Activated CD4-positive, alpha-beta T cell treated with anti-CD3 and anti-CD28 coated beads, Interleukin-2, amount 10 ng/mL, durations not matched to agents 24 days and 14 days (primary cell): Measurements from ENCODE around the gene MYH10. TPM values are rescaled to one million over a fixed set of nuclear protein-coding genes. Genes with fewer than 3 reads are reported as not detected.
"Not testable (repeated sequence)": the region's sequence is repeated elsewhere in the genome, so short reads cannot be mapped to it uniquely, and the experiment has no call there.

Source experiments
- DNase-seq: peaks from one replicate; pipeline ENCODE4 v3.0.0; 2022
- H3K27ac Mint-ChIP-seq: one replicate; pipeline ENCODE4 v1.8.0; 2022; ENCODE audit warnings: mild to moderate bottlenecking, mixed read lengths
- H3K27me3 Mint-ChIP-seq: one replicate; pipeline ENCODE4 v1.8.0; 2022; ENCODE audit warnings: mixed read lengths
- H3K36me3 Mint-ChIP-seq: one replicate; pipeline ENCODE4 v1.8.0; 2022; ENCODE audit warnings: low read depth, mild to moderate bottlenecking, mixed read lengths
- H3K4me1 Mint-ChIP-seq: one replicate; pipeline ENCODE4 v1.8.0; 2021; ENCODE audit warnings: mixed read lengths
- H3K4me3 Mint-ChIP-seq: one replicate; pipeline ENCODE4 v1.8.0; 2022; ENCODE audit warnings: mild to moderate bottlenecking, moderate library complexity, mixed read lengths
- H3K9me3 Mint-ChIP-seq: one replicate; pipeline ENCODE4 v1.8.0; 2021; ENCODE audit warnings: mixed read lengths
- intact Hi-C: fragments of 100-400 bp; cut with micrococcal nuclease; formaldehyde crosslinking; loops from one replicate; pipeline ENCODE4 v1.15.1; 2023
- total RNA-seq: library from RNA; stranded (reverse); gene quantifications from 2 replicates; pipeline ENCODE4 v1.2.3, GENCODE V29; 2022

The MYH10 gene
- total RNA-seq, 1 donor from 2014 or later, result 19.4 TPM

GRCh38 chr17:8660709-8661108 is 30.2 kb upstream of the MYH10 start:
- DNase-seq, H3K4me1 Mint-ChIP-seq, H3K27ac Mint-ChIP-seq, intact Hi-C loops, H3K27me3 Mint-ChIP-seq, H3K36me3 Mint-ChIP-seq, H3K4me3 Mint-ChIP-seq, H3K9me3 Mint-ChIP-seq: not testable (repeated sequence)

- no peaks in the 10 kb centered on the region for H3K4me1 Mint-ChIP-seq
- H3K4me3 Mint-ChIP-seq, result no peak overlapping the region
- no peaks in the 10 kb centered on the region for H3K36me3 Mint-ChIP-seq
- peaks cover 4% of the 10 kb centered on the region for H3K9me3 Mint-ChIP-seq
- no peak for DNase-seq
- peaks cover 4% of the 10 kb centered on the region for H3K27me3 Mint-ChIP-seq
- no peak overlapping the region for H3K27ac Mint-ChIP-seq
- intact Hi-C loops, result no loop called here
Observed at GRCh38 chr17:8659758-8660410, 29.4 kb upstream of the MYH10 start.

GRCh38 chr17:8658810-8659209 is 28.3 kb upstream of the MYH10 start:
- peaks cover 4% of the 10 kb centered on the region for H3K9me3 Mint-ChIP-seq
- H3K27me3 Mint-ChIP-seq, result peaks cover 9% of the 10 kb centered on the region
- intact Hi-C loops, result no loop called here
- no peaks in the 10 kb centered on the region for H3K36me3 Mint-ChIP-seq
- DNase-seq, result no peak
- no peak overlapping the region for H3K27ac Mint-ChIP-seq
- no peak overlapping the region for H3K4me3 Mint-ChIP-seq
- no peaks in the 10 kb centered on the region for H3K4me1 Mint-ChIP-seq

- Mint-ChIP-seq H3K9me3 (peaks cover 4% of the 10 kb centered on the region), H3K4me3 (no peak overlapping the region), H3K27me3 (peaks cover 9% of the 10 kb centered on the region), H3K36me3 (no peaks in the 10 kb centered on the region), H3K27ac (no peak overlapping the region), H3K4me1 (no peaks in the 10 kb centered on the region)
- intact Hi-C loops, result no loop called here
- no peak for DNase-seq
Observed at GRCh38 chr17:8656693-8657092, 26.2 kb upstream of the MYH10 start.

GRCh38 chr17:8654822-8655221 is 24.3 kb upstream of the MYH10 start:
- Mint-ChIP-seq H3K9me3 (peaks cover 4% of the 10 kb centered on the region), H3K4me3 (no peak overlapping the region), H3K27me3 (peaks cover 12% of the 10 kb centered on the region), H3K36me3 (no peaks in the 10 kb centered on the region), H3K4me1 (no peaks in the 10 kb centered on the region), H3K27ac (no peak overlapping the region)
- DNase-seq, result no peak
- intact Hi-C loops, result no loop called here

GRCh38 chr17:8651013-8651412 is 20.5 kb upstream of the MYH10 start:
- no peak for DNase-seq
- Mint-ChIP-seq H3K36me3 (no peaks in the 10 kb centered on the region), H3K4me1 (no peaks in the 10 kb centered on the region), H3K27me3 (peaks cover 13% of the 10 kb centered on the region), H3K9me3 (no peaks in the 10 kb centered on the region), H3K27ac (no peak overlapping the region), H3K4me3 (no peak overlapping the region)
- intact Hi-C loops, result no loop called here

- intact Hi-C loops, result no loop called here
- Mint-ChIP-seq H3K9me3 (no peaks in the 10 kb centered on the region), H3K4me3 (no peak overlapping the region), H3K27ac (no peak overlapping the region), H3K4me1 (no peaks in the 10 kb centered on the region), H3K36me3 (no peaks in the 10 kb centered on the region), H3K27me3 (peaks cover 17% of the 10 kb centered on the region)
- DNase-seq, result no peak
Observed at GRCh38 chr17:8650119-8650499, 19.6 kb upstream of the MYH10 start.

- peaks cover 18% of the 10 kb centered on the region for H3K27me3 Mint-ChIP-seq
- no peak for DNase-seq
- no peak overlapping the region for H3K27ac Mint-ChIP-seq
- no peaks in the 10 kb centered on the region for H3K36me3 Mint-ChIP-seq
- no peaks in the 10 kb centered on the region for H3K4me1 Mint-ChIP-seq
- H3K4me3 Mint-ChIP-seq, result no peak overlapping the region
- intact Hi-C loops, result no loop called here
- no peaks in the 10 kb centered on the region for H3K9me3 Mint-ChIP-seq
Observed at GRCh38 chr17:8649157-8650118, 18.9 kb upstream of the MYH10 start.

GRCh38 chr17:8647956-8648355 is 17.4 kb upstream of the MYH10 start:
- DNase-seq, result no peak
- Mint-ChIP-seq H3K27ac (no peak overlapping the region), H3K9me3 (no peaks in the 10 kb centered on the region), H3K4me3 (no peak overlapping the region), H3K36me3 (no peaks in the 10 kb centered on the region), H3K4me1 (no peaks in the 10 kb centered on the region), H3K27me3 (peaks cover 15% of the 10 kb centered on the region)
- intact Hi-C loops, result no loop called here

GRCh38 chr17:8647202-8647601 is 16.7 kb upstream of the MYH10 start:
- Mint-ChIP-seq H3K27ac (no peak overlapping the region), H3K4me1 (no peaks in the 10 kb centered on the region), H3K36me3 (no peaks in the 10 kb centered on the region), H3K27me3 (peaks cover 15% of the 10 kb centered on the region), H3K9me3 (no peaks in the 10 kb centered on the region), H3K4me3 (no peak overlapping the region)
- no peak for DNase-seq
- intact Hi-C loops, result no loop called here

GRCh38 chr17:8644507-8644902 is 14.0 kb upstream of the MYH10 start:
- no peaks in the 10 kb centered on the region for H3K36me3 Mint-ChIP-seq
- no peak overlapping the region for H3K27ac Mint-ChIP-seq
- no peaks in the 10 kb centered on the region for H3K9me3 Mint-ChIP-seq
- H3K4me1 Mint-ChIP-seq, result no peaks in the 10 kb centered on the region
- H3K4me3 Mint-ChIP-seq, result no peak overlapping the region
- intact Hi-C loops, result no loop called here
- peaks cover 14% of the 10 kb centered on the region for H3K27me3 Mint-ChIP-seq
- no peak for DNase-seq

- intact Hi-C loops, result no loop called here
- Mint-ChIP-seq H3K4me3 (no peak overlapping the region), H3K9me3 (no peaks in the 10 kb centered on the region), H3K27me3 (peaks cover 12% of the 10 kb centered on the region), H3K36me3 (no peaks in the 10 kb centered on the region), H3K27ac (no peak overlapping the region), H3K4me1 (no peaks in the 10 kb centered on the region)
- no peak for DNase-seq
Observed at GRCh38 chr17:8643855-8644506, 13.5 kb upstream of the MYH10 start.

GRCh38 chr17:8639709-8640108 is 9.2 kb upstream of the MYH10 start:
- H3K27ac Mint-ChIP-seq, result no peak overlapping the region
- no peaks in the 10 kb centered on the region for H3K36me3 Mint-ChIP-seq
- DNase-seq, result no peak
- peaks cover 14% of the 10 kb centered on the region for H3K27me3 Mint-ChIP-seq
- intact Hi-C loops, result no loop called here
- no peak overlapping the region for H3K4me3 Mint-ChIP-seq
- H3K9me3 Mint-ChIP-seq, result no peaks in the 10 kb centered on the region
- no peaks in the 10 kb centered on the region for H3K4me1 Mint-ChIP-seq

GRCh38 chr17:8632061-8632460 is 1.5 kb upstream of the MYH10 start:
- intact Hi-C loops, result loop anchor here (5.0 kb wide), 1 partner anchor 195 kb away; the partner anchor contains the start of gene NDEL1
- Mint-ChIP-seq H3K36me3 (no peaks in the 10 kb centered on the region), H3K4me1 (peaks cover 16% of the 10 kb centered on the region), H3K27ac (no peak overlapping the region), H3K9me3 (no peaks in the 10 kb centered on the region), H3K27me3 (peaks cover 62% of the 10 kb centered on the region), H3K4me3 (no peak overlapping the region)
- no peak for DNase-seq
